Measurements from ENCODE around the gene ADARB2.

DNA sequence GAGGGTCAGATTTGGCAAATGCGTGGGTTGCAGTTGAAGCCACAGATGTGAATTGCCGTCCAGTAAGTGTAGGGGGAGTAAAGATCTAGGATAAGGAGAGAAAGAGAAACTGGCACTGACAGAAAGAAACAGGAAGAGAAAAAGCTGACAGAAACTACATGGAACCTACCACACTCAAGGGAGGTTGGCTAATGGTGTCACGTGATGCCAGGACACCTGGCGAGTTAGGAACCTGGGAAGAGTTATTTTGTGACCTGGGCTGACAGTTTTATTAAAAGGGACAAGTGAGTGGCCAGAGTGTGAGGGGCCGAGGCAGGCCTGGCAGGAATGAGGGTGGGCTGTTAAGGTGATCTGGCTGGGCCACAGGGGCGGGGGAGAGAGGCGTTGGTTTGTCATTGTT lies 188.7 kb downstream of the ADARB2 start:
- TF ChIP-seq, protein P1, sequence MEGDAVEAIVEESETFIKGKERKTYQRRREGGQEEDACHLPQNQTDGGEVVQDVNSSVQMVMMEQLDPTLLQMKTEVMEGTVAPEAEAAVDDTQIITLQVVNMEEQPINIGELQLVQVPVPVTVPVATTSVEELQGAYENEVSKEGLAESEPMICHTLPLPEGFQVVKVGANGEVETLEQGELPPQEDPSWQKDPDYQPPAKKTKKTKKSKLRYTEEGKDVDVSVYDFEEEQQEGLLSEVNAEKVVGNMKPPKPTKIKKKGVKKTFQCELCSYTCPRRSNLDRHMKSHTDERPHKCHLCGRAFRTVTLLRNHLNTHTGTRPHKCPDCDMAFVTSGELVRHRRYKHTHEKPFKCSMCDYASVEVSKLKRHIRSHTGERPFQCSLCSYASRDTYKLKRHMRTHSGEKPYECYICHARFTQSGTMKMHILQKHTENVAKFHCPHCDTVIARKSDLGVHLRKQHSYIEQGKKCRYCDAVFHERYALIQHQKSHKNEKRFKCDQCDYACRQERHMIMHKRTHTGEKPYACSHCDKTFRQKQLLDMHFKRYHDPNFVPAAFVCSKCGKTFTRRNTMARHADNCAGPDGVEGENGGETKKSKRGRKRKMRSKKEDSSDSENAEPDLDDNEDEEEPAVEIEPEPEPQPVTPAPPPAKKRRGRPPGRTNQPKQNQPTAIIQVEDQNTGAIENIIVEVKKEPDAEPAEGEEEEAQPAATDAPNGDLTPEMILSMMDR (IDR thresholded peaks at IDR 0.05): no peak
- no peak for TF ChIP-seq POLR2A (IDR thresholded peaks at IDR 0.05)

All from suprapubic skin (tissue), 3 donors.